Muscle layer of colon (tissue), 2 donors: ENCODE results near the gene ELF5.

ENCODE experiments used
- H3K27ac ChIP-seq: one replicate; pipeline ENCODE4 v1.7.0; 2013; ENCODE audit warnings: low read depth, mild to moderate bottlenecking, low read length, moderate library complexity
- H3K27me3 ChIP-seq, 2 donors: one replicate each; pipeline ENCODE4 v1.7.0; 2013; ENCODE audit warnings: low read length in 2 of 2, mild to moderate bottlenecking in 2 of 2; ENCODE audit not compliant: insufficient read depth in 2 of 2, control insufficient read depth in 1 of 2
- H3K36me3 ChIP-seq: one replicate; pipeline ENCODE4 v1.7.0; 2013; ENCODE audit warnings: mild to moderate bottlenecking, low read length; ENCODE audit not compliant: insufficient read depth
- H3K4me1 ChIP-seq: one replicate; pipeline ENCODE4 v1.7.0; 2013; ENCODE audit warnings: mild to moderate bottlenecking, low read length; ENCODE audit not compliant: insufficient read depth
- H3K4me3 ChIP-seq, 2 donors: one replicate each; pipeline ENCODE4 v1.7.0; 2013; ENCODE audit warnings: low read length in 2 of 2, low read depth in 1 of 2, mild to moderate bottlenecking in 1 of 2, moderate library complexity in 1 of 2
- H3K9ac ChIP-seq: one replicate; pipeline ENCODE4 v1.7.0; 2013; ENCODE audit warnings: low read length
- H3K9me3 ChIP-seq: one replicate; pipeline ENCODE4 v1.7.0; 2013; ENCODE audit warnings: mild to moderate bottlenecking, low read length
- donor health status: abdominal sarcoma.
- donor health status: Adenocarcinoma of cecum.

ELF5 gene

GRCh38 chr11:34487430-34487829 lies 26.2 kb downstream of the ELF5 start:
- no peaks in the 10 kb centered on the region for H3K4me1 ChIP-seq
- H3K36me3 ChIP-seq: no peaks in the 10 kb centered on the region
- no peak overlapping the region for H3K9ac ChIP-seq
- no peaks in the 10 kb centered on the region for H3K27me3 ChIP-seq
- H3K9me3 ChIP-seq: no peaks in the 10 kb centered on the region
- no peak overlapping the region for H3K27ac ChIP-seq
- H3K4me3 ChIP-seq: no peak overlapping the region

GRCh38 chr11:34483106-34483874 lies 30.3 kb downstream of the ELF5 start:
- H3K4me3 ChIP-seq: no peak overlapping the region
- H3K9me3 ChIP-seq: no peaks in the 10 kb centered on the region
- H3K27ac ChIP-seq: no peak overlapping the region
- H3K9ac ChIP-seq: no peak overlapping the region
- H3K27me3 ChIP-seq: no peaks in the 10 kb centered on the region
- H3K4me1 ChIP-seq: no peaks in the 10 kb centered on the region
- H3K36me3 ChIP-seq: no peaks in the 10 kb centered on the region

- Histone ChIP-seq H3K4me1 (no peaks in the 10 kb centered on the region), H3K27me3 (no peaks in the 10 kb centered on the region), H3K9me3 (no peaks in the 10 kb centered on the region), H3K4me3 (no peak overlapping the region), H3K9ac (no peak overlapping the region), H3K36me3 (no peaks in the 10 kb centered on the region), H3K27ac (no peak overlapping the region)
Observed at GRCh38 chr11:34481307-34481706, 32.3 kb downstream of the ELF5 start.

GRCh38 chr11:34480314-34480713 lies 33.3 kb downstream of the ELF5 start:
- Histone ChIP-seq H3K36me3 (no peaks in the 10 kb centered on the region), H3K9ac (no peak overlapping the region), H3K4me1 (peaks cover 4% of the 10 kb centered on the region), H3K27me3 (no peaks in the 10 kb centered on the region), H3K9me3 (no peaks in the 10 kb centered on the region), H3K27ac (no peak overlapping the region), H3K4me3 (no peak overlapping the region)

- H3K4me1 ChIP-seq: peaks cover 4% of the 10 kb centered on the region
- no peaks in the 10 kb centered on the region for H3K27me3 ChIP-seq
- no peak overlapping the region for H3K9ac ChIP-seq
- H3K4me3 ChIP-seq: no peak overlapping the region
- H3K9me3 ChIP-seq: no peaks in the 10 kb centered on the region
- no peaks in the 10 kb centered on the region for H3K36me3 ChIP-seq
- H3K27ac ChIP-seq: no peak overlapping the region
Observed at GRCh38 chr11:34478845-34479663, 34.5 kb downstream of the ELF5 start.

GRCh38 chr11:34476849-34477248 lies 36.7 kb downstream of the ELF5 start:
- no peaks in the 10 kb centered on the region for H3K27me3 ChIP-seq
- H3K9ac ChIP-seq: no peak overlapping the region
- H3K27ac ChIP-seq: no peak overlapping the region
- no peak overlapping the region for H3K4me3 ChIP-seq
- H3K36me3 ChIP-seq: peaks cover 7% of the 10 kb centered on the region
- H3K4me1 ChIP-seq: peaks cover 4% of the 10 kb centered on the region
- H3K9me3 ChIP-seq: no peaks in the 10 kb centered on the region

GRCh38 chr11:34475656-34476055 lies 37.9 kb downstream of the ELF5 start:
- Histone ChIP-seq H3K27me3 (no peaks in the 10 kb centered on the region), H3K9ac (no peak overlapping the region), H3K27ac (no peak overlapping the region), H3K4me3 (no peak overlapping the region), H3K36me3 (peaks cover 16% of the 10 kb centered on the region), H3K9me3 (no peaks in the 10 kb centered on the region), H3K4me1 (peaks cover 4% of the 10 kb centered on the region)

- Histone ChIP-seq H3K27ac (no peak overlapping the region), H3K4me3 (no peak overlapping the region), H3K4me1 (peaks cover 4% of the 10 kb centered on the region), H3K9ac (no peak overlapping the region), H3K36me3 (peaks cover 35% of the 10 kb centered on the region), H3K9me3 (no peaks in the 10 kb centered on the region), H3K27me3 (no peaks in the 10 kb centered on the region)
Observed at GRCh38 chr11:34473603-34474169, 39.9 kb downstream of the ELF5 start.

- Histone ChIP-seq H3K4me1 (no peaks in the 10 kb centered on the region), H3K27me3 (no peaks in the 10 kb centered on the region), H3K9me3 (no peaks in the 10 kb centered on the region), H3K36me3 (peaks cover 74% of the 10 kb centered on the region), H3K4me3 (no peak overlapping the region), H3K9ac (no peak overlapping the region), H3K27ac (no peak overlapping the region)
Observed at GRCh38 chr11:34468209-34468841, 45.3 kb downstream of the ELF5 start.

GRCh38 chr11:34466802-34467488 lies 46.6 kb downstream of the ELF5 start:
- no peaks in the 10 kb centered on the region for H3K4me1 ChIP-seq
- no peak overlapping the region for H3K27ac ChIP-seq
- peaks cover 78% of the 10 kb centered on the region for H3K36me3 ChIP-seq
- H3K9ac ChIP-seq: no peak overlapping the region
- no peak overlapping the region for H3K4me3 ChIP-seq
- no peaks in the 10 kb centered on the region for H3K27me3 ChIP-seq
- no peaks in the 10 kb centered on the region for H3K9me3 ChIP-seq

GRCh38 chr11:34464591-34465051 lies 49.0 kb downstream of the ELF5 start:
- Histone ChIP-seq H3K27ac (no peak overlapping the region), H3K4me1 (no peaks in the 10 kb centered on the region), H3K36me3 (peaks cover 81% of the 10 kb centered on the region), H3K9me3 (no peaks in the 10 kb centered on the region), H3K4me3 (no peak overlapping the region), H3K27me3 (no peaks in the 10 kb centered on the region), H3K9ac (no peak overlapping the region)
